Measurements from ENCODE around the gene HMCES.

The HMCES gene

DNA sequence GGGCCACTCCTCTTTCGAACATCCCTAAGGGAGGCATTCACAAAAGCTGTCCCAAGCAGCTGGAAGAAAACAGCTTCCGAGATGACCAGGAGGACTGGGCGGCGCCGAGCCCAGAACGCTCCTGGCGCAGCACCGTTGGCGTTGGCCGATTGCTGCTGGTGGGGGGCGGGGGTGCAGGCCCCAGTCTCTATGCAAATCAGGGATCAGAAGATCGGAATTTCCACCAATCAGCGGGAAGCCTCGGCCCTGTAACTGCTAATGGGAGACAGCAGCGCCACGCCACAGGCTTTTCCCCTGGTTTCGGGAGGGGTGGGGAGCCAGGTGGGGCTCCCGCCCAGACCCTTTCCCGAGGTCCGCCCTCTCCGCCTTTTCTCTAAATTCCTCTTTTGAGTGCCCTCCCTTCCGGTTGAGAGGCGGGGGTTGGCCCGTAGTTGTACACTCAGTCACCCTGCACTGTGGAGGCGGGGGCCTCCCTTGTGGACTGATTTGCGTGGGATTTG is 27.0 kb downstream of the HMCES start:
- peak; percentile 45 for DNase-seq

GRCh38 chr3:129308636-129309035 is 30.0 kb downstream of the HMCES start:
- no peak for DNase-seq

DNA sequence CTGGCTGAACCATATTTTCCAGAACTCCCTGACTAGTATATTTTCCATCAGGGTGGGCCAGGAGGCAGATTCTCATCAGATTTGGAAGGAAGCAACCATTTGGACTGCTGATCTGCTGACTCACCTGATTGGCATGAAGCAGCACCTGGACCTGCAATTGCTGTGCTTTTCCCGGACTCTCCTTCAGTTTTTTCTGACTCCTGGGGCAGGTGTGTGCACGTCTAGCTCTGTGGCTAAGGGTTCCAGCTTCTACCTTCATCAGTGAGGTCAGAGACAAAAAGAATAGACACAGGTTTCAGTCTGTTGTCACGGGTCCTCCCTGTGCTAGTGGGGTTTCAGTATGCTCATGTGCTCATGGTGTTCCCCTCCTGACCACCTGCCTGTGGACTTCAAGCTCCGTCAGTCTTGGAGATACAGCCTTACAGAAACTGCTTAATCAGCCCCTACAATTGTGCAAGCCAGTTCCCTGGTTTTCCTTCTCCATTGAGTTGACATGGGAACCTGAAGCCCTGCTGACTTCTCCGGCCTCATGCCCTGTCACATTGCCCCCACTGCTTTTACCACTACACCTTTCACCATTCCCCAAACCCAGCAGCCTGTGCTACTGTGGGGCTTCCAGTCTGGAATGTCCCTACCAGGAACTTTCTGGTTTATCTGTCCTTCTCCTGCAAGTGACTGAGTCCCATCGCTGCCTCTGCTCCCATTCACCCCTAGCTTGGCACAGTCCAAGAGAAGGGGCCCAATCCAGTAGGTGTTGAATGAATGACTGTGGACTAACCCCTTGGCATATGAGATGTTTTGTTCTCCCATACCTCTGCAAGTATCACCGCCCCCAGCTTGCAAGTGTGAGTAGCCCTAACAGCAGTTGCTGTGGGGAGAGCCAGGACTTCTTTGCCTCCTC is 31.7 kb downstream of the HMCES start:
- no peak for DNase-seq

DNA sequence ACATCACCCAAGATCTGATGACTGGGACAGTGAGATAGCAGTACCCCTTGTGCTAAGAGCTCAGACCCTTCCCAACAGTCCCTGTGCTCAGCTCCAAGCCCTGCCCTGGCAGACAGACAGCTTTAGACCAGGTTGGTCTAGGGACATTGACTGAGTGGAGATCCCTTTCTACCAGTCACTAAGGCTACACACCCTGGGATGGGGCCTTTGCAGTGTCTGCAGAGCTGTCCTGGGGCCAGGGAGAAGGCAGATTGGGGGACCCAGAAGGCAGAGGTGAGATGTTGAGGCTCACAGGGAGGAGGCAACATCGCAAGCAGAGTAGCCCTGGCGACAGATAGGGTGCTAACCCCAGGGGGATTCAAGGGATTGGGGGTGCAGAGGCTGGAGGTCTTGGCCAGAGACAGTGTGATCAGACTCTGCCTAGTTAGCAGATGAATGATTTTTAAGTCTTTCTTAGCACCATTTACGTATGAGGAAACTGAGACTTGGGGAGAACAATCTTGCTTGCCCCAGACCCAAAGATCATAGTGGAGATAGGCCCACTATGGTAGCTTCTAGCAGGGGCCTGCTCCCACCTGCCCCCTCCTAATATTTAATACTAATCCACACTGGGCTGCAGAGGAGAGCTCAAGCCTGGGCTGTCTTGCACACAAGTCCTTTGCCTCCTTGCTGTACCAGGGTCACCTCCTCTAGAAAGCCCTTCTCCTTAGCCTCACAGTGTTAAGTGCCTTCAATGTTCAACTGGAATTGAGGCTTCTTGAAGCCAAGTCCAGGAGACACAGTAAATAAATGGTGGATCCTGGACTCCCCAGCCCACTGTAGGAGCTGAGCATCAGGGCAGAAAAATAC is 32.6 kb downstream of the HMCES start:
- DNase-seq = no peak

- no peak for DNase-seq
Measured at GRCh38 chr3:129312021-129312639, 33.5 kb downstream of the HMCES start.

DNA sequence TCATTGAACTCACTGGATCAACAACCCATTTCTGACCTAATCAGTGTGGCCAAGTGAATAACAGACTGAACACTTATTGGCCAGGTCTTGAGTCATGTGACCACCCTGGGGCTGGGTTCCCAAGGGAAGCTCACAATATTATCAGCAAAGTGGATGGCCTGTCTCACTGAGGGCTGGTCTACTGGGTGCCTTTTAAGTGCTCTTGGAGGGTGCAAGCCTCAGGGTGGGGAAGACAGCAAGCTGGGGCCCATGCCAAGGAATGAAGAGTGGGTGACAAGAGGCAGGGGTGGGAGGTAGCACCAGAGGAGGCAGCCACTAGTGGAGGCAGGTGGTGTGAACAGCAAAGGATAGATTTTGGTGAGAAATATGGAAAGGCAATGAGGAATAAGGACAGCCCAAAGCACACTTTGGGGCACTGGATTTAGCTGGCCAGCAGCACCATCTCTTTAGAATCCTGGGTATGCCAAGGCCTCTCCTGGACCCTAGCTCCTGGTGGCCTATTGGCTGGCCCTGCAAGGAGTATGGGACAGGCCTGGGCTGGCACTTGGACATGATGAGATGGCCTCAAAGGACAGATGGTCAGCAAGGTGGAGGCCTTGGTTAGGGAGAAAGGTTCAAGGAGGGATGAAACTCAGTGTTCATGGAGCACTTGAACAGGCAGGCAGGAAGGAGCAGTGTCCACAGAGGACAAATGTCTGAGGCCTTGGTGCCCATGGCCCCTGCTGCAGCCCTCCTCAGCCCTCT is 34.2 kb downstream of the HMCES start:
- no peak for DNase-seq

GRCh38 chr3:129313415-129313664 is 34.7 kb downstream of the HMCES start:
- no peak for DNase-seq

GRCh38 chr3:129313665-129314385 is 35.2 kb downstream of the HMCES start:
- DNase-seq = peak; percentile 29

DNA sequence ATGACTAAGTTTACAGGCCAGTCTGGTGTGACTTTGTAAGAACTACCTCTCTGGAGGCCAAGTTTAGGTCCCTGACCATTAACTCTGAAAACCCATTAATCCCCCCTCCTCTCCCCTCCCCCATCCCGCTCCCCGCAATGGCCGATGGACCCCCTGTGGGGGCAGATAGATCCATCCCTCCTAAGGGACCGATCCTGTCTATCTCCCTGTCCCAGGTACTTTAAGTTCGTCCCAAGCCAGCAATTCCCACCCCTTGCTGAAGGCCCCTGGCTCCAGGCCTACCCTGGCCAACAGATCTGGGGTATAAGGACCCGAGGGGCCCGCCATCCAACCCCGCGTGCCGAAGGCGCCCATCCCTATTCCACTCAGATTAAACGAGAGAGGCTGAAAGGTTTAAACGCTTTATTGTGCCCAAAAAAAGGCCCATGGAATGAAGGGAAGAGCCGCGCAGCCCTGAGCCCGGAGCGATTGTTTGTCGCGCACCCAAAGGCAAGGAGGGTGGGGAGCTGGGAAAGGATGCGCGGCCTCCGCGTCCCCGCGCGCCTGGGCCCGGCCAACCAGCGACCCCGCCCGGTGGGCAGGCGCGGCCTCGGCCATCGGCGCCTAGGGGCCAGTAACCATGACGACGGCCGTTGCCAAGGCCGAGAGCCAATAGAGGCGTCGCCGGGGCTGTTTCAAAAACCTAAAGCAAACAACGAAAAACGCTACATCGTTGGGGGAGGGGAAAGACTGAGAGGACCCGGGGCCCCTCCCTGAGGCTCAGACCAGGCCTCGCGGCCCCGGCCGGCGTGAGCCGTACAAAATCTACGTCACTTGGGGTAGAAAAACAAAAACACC is 35.9 kb downstream of the HMCES start:
- DNase-seq = peak; percentile 75

DNA sequence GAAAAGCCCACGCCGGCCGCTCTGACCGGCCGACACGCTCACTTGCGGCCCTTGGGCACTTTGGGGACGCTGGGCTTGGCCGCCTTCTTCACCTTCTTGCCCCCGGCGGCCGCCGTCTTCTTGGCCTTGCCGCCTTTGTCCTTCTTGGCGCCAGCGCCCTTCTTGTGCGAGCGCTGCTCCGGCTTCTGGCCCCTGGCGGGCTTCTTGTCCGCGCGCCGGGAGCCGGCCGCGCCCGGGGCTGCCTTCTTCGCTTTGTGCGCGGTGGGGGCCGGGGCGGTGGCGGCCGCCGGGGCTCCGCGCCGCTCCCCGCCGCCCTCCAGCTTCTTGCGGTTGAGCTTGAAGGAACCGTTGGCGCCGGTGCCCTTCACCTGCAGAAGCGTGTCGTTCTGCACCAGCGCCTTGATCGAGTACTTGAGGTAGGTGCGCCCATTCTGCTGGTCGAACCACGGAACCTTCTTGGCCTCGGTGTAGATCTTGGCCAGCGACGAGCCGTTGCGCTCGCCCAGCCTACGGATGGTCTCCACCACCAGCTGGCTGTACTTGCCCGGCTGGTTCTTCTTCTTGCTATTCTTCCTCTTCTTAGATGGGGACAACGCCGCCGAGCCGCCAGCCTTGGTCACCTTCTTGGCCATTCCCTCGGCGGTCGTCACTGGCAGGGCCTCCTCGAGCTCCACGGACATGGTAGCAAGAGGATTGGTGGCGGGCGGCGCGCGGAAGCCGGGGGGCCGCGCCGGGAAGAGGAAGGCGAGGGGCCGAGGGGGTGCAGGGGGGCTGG is 36.7 kb downstream of the HMCES start:
- DNase-seq = peak; percentile 51

- DNase-seq = no peak
Measured at GRCh38 chr3:129315998-129316247, 37.3 kb downstream of the HMCES start.

GRCh38 chr3:129316248-129317013 is 37.8 kb downstream of the HMCES start:
- peak; percentile 92 for DNase-seq

GRCh38 chr3:129317014-129317771 is 38.5 kb downstream of the HMCES start:
- DNase-seq = no peak

- no peak for DNase-seq
Measured at GRCh38 chr3:129317848-129318247, 39.2 kb downstream of the HMCES start.

DNA sequence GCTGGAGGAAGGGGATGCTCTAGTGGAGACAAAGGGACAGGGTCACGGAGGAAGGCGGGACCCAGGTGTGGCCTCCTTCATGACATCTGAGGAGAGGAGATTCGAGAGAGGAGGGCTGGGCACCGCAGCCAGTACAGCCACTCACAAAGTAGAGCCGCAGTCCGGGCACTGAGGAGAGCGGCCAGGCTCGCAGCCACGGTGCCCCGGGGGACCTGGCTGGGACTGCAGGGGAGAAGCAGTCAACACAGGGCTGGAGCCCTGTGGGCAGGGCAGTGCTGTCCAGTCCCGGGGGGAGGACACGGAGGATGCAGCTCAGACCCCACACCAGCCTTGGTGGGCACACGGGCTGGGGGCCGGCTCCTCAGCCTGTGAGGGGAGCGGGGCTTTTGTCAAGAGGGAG is 40.3 kb downstream of the HMCES start:
- no peak for DNase-seq

GRCh38 chr3:129320261-129320660 is 41.6 kb downstream of the HMCES start:
- no peak for DNase-seq

DNA sequence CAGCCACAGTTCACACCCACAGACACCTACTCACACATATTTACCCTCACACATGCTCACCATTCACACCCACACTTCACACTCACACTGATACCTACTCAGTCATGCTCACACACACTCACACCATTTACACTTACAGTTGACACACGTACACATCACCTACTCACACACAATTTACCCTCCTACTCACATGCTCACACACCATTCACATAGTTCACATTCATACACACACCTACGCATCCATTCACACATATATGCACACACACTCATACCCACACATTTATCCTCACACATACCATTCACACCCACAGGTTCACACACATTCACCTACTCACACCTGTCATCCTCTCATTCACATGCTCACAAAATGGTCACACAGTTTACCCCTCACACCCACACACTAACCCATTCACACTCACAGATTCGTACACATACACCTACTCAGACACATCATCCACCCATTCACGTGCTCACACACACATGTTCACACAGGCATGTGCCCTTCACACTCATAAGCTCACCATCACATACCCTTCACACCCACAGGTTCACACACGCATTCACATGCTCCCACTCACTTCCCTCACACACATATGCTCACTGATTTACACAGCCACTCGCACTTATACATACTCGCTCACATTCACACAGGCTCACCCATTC is 42.3 kb downstream of the HMCES start:
- no peak for DNase-seq

DNA sequence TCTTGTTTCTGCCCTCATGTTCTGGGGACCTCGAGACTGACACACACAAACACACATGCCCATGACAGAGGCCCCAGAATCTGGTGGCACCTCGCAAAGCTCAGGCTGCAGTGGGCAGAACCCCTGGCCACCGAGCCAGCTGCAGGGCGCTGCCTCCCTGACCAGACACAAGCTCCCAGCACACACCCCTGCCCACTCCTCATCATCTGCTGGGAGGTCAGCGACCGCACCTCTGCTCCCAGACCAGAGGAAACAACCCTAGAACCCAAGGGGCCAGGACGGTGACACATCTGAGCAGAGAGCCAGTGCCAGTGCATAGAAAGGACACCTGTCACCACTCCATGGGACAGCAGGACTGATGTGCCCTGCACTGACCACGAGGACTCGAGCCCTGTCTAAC is 43.2 kb downstream of the HMCES start:
- DNase-seq = no peak
